Omental fat pad (tissue), 4 donors: ENCODE data around the gene VMP1. TPM values are rescaled to one million over a fixed set of nuclear protein-coding genes. Genes with fewer than 3 reads are reported as not detected.
A peak's percentile ranks its signal among the peaks of the same experiment; 100 is the strongest.
"Not testable (repeated sequence)": the region's sequence is repeated elsewhere in the genome, so short reads cannot be mapped to it uniquely, and the experiment has no call there.

Experiments used
- ATAC-seq: fragments of 150-250 bp; one replicate; pipeline ENCODE4 v1.9.1; 2016; ENCODE audit warnings: mild to moderate bottlenecking, moderate library complexity; ENCODE audit not compliant: low FRiP score
- DNase-seq: peaks from one replicate; pipeline ENCODE4 v3.0.0-alpha.2; 2019; ENCODE audit warnings: low spot score
- total RNA-seq, 4 donors: library from RNA; depleted of rRNA; stranded (reverse); fragments of >200 nt; gene quantifications; one replicate each; pipeline ENCODE4 v1.1.0, GENCODE V29; 2016
- TF ChIP-seq, protein P1 (sequence below), 3 donors: fragments of 450-650 bp; IDR thresholded peaks; one replicate each; pipeline ENCODE4 v1.5.1; 2016 to 2017; ENCODE audit warnings: antibody characterized with exemption in 3 of 3, mild to moderate bottlenecking in 3 of 3, moderate library complexity in 2 of 3

Gene VMP1
- total RNA-seq, 4 donors from 2014 or later, result 169 to 476 (median 278) TPM

DNA sequence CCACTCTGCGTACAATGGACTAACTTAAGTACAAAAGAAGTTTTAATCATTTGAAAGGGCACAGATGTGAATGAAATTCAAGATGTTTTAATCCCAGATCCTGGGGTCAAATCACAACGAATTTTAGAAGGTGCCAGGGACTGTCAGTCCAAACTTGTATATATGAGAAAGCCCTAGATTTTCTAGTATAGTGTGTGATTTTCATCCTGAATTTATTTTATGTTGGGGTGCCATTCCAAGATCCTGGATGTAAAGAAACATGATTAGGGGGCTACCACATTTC is 121.0 kb downstream of the VMP1 start:
- ATAC-seq (no peak), DNase-seq (no peak)
- TF ChIP-seq, protein P1, sequence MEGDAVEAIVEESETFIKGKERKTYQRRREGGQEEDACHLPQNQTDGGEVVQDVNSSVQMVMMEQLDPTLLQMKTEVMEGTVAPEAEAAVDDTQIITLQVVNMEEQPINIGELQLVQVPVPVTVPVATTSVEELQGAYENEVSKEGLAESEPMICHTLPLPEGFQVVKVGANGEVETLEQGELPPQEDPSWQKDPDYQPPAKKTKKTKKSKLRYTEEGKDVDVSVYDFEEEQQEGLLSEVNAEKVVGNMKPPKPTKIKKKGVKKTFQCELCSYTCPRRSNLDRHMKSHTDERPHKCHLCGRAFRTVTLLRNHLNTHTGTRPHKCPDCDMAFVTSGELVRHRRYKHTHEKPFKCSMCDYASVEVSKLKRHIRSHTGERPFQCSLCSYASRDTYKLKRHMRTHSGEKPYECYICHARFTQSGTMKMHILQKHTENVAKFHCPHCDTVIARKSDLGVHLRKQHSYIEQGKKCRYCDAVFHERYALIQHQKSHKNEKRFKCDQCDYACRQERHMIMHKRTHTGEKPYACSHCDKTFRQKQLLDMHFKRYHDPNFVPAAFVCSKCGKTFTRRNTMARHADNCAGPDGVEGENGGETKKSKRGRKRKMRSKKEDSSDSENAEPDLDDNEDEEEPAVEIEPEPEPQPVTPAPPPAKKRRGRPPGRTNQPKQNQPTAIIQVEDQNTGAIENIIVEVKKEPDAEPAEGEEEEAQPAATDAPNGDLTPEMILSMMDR (IDR thresholded peaks at IDR 0.05), result no peak

DNA sequence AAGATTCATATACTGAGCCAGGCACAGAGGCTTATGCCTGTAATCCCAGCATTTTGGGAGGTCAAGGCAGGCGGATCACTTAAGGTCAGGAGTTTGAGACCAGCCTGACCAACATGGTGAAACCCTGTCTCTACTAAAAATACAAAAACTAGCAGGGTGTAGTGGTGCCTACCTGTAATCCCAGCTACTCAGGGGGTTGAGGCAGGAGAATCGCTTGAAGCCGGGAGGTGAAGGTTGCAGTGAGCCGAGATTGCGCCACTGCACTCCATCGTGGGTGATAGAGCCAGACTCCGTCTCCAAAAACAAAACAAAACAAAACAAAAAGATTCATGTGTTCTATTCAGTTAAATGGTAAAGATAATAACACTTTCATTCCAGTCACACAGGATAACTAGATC is 121.4 kb downstream of the VMP1 start:
- peak; percentile 50 for ATAC-seq
- not testable (repeated sequence) for DNase-seq

DNA sequence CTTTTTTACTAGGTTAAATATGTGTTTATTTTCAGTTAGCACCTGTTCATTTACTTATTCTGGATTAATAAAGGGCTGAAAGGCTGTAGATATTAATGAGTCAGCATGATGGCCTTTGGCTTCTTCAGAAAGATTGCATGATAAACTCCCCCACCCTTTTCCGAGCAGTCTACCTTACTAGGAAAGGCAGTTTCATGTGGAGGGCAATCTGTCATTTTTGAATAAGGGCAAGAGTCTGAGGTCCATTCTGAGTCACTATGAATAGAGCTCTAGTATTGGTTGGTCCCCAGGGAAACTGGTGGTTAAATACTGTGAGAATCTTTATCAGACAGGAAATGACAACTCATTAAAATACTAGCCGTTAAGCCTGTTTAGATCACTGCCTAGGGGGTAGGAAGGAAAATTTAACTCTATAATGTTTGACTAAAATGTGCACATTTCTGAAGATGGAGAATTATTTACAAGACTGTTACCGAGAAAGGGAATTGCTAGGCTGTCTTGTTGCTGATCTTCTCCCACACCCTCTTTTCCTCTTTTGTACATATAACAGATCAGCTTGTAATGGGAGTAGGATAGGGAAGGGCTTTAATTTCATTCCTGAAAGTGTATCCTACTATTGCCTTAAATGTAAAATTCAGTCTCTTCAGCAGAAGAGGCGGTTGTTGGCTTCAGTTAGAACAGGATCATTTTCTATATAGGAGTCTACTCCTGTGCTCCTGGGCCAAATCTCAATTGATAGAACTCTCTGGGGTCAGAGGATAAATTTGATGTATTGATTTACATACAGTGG is 122.0 kb downstream of the VMP1 start:
- peak; percentile 86 for ATAC-seq
- TF ChIP-seq, protein P1 (IDR thresholded peaks at IDR 0.05), result no peak
- DNase-seq, result no peak

DNA sequence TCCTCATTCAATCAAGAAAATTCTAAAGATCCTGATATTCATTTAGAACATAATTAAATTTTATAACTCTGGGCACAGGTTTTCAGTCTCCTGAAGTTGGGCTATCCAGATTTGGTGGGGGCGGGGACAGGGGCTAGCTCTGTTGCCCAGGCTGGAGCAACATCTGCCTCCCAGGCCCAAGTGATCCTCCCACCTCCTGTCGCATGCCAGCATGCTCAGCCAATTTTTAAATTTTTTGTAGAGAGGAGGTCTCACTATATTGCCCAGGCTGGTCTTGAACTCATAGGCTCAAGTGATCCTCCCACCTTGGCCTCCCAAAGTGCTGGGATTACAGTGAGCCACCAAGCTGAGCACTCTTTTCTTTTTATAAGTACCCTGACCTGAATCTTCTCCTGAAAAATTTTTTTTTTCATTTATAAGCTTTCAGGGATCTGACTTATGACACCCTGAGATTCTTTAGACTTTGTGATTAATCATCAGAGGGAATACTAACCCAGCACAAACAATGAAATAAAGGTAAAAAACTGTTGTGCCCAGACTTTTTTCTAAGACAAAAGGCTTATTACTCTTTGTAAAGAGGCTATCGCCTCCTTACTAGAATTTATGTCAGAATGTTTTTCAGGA is 122.7 kb downstream of the VMP1 start:
- DNase-seq (no peak), ATAC-seq (no peak)
- TF ChIP-seq, protein P1 (IDR thresholded peaks at IDR 0.05), result no peak

DNA sequence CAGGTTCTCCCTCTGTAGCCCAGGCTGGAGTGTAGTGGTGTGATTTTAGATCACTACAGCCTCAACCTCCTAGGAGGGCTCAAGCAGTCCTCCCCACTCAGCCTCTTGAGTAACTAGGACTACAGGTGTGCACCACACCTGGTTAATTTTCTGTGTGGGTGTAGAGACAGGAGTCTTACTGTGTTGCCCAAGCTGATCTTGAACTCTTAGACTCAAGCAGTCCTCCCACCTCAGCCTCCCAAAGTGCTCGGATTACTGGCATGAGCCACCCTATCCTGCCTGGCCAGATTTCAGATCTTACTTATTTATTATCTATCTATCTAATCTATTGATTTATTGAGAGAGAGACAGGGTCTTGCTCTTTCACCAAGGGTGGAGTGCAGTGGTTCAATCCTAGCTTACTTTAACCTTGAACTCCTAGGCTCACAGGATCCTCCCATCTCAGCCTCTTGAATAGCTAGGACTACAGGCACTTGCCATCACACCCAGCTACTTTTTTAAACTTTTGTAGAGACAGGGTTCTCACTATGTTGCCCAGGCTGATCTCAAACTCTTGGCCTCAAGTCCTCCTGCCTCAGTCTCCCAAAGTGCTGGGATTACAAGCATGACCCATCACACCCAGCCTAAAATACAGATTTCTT is 123.5 kb downstream of the VMP1 start:
- no peak for DNase-seq
- no peak for ATAC-seq
- TF ChIP-seq, protein P1 (IDR thresholded peaks at IDR 0.05), result no peak

DNA sequence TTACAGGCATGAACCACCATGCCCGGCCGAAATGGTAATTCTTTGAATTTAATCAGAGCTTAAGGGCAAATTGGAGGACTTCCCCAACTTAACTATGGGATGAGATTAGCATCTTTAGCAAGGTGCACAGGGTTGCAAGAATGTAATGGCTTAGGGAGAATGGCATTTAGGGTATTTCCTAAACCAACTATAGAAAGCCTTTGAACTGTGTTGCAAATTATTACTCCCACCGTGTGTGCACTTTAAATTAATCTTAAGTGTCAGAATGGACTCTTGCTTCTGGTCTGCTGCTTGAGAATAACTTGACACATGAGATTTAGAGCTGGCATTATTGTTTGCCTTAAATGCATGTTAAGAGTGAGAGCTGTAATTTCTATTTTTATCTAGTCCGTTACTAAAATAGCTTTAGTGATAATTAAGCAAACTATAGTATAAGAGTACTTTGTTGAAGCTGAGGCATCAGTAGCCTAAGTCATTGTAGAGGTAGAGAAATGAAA is 125.5 kb downstream of the VMP1 start:
- TF ChIP-seq, protein P1 (IDR thresholded peaks at IDR 0.05), result no peak
- DNase-seq (no peak), ATAC-seq (no peak)

DNA sequence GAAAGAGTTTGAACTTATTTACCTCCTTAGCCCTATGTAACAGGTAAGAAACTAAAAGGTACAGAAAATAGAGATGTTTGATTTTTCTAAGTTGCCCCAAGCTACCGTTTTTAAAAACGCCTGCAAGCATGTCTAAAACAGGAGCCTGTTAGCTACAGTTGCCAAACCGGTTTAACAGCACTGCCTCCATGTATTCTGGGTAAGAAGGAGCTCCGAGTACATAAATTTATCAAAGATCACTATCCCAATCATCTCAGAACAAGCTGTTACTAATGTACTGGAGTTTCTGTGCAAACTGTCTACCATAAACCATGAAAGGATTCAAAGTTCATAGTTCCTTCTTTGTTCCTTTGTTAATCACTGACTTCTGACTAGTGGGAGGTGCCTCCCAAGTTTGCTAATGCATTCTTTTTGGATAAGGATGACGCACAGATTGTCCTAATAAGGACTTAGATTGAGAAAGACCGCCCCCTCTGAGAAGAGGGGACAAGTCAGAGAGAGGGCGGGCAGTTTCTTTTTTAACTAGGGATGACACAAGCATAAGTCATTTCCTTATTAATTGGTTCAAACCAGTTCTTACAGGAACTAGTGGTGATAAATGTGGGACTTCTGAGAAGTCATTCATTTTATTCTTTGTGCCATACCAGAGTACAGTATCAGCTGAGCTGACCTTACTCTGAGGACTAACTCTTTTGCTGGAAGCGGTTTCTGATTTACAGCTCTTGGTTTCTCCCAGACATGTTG is 130.0 kb downstream of the VMP1 start:
- DNase-seq (no peak), ATAC-seq (peak; percentile 91)
- TF ChIP-seq, protein P1 (IDR thresholded peaks at IDR 0.05), result no peak
